GM12801 (cell line): ENCODE results near the gene CST5.

Source experiments
- TF ChIP-seq, protein P1 (sequence below): IDR thresholded peaks from one replicate; pipeline ENCODE4 v1.5.1; 2011; ENCODE audit warnings: control low read depth; ENCODE audit not compliant: insufficient read length; ENCODE audit errors: extremely low read depth

CST5 gene

DNA sequence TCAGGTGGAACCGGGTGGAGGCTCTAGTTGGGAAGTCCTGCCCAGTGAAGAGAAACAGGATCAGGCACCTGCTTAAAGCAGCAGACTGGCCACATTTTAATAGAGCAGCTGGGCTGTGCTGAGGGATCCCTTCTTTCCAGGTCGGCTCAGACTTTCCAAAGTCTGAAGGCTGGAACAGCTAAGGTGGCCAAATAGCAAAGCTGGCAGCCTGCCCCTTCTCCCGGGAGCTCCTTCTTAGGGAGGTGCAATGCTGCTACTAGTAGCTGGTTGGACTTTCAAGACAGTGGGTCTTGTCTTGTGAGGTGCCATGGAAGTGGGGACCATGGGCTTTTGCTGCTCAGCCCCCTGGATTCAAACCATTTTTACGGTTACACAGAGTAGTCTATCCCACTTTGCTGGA, 30.7 kb upstream of the CST5 start:
- TF ChIP-seq, protein P1, sequence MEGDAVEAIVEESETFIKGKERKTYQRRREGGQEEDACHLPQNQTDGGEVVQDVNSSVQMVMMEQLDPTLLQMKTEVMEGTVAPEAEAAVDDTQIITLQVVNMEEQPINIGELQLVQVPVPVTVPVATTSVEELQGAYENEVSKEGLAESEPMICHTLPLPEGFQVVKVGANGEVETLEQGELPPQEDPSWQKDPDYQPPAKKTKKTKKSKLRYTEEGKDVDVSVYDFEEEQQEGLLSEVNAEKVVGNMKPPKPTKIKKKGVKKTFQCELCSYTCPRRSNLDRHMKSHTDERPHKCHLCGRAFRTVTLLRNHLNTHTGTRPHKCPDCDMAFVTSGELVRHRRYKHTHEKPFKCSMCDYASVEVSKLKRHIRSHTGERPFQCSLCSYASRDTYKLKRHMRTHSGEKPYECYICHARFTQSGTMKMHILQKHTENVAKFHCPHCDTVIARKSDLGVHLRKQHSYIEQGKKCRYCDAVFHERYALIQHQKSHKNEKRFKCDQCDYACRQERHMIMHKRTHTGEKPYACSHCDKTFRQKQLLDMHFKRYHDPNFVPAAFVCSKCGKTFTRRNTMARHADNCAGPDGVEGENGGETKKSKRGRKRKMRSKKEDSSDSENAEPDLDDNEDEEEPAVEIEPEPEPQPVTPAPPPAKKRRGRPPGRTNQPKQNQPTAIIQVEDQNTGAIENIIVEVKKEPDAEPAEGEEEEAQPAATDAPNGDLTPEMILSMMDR: no peak

DNA sequence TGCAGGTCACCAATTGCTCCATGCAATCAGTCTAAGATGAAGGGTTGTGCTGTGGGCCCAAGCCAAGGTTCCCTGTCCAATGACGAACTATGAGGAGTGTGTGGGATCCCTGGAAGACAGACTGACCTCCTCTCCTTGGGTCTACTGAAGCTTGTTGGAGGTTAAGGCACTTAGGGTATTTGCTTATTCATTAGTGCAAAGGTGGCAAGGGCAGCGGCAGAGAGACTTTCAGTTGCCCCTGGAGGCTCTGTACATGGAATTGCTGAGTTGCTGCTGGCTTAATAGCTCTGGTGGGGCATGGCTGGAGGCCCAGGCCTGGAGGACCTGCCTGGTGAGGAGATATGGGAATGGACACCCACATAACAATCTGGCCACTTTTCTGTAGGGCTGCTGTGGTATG, 29.8 kb upstream of the CST5 start:
- TF ChIP-seq, protein P1: no peak

DNA sequence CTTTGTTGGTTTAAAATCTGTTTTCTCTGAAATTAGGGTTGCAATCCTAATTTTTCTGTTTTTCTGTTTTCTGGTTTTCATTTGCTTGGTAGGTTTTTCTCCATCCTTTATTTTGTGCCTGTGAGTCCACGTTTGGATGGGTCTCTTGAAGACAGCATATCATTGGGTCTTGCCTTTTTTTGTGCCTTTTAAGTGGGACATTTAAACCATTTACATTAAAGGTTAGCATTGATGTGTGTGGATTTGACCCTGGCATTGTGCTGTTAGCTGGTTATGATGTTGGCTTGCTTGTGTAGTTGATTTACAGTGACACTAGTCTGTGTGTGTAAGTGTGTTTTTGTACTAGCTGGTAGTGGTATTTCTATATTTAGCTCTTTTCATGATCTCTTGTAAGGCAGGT, 28.0 kb upstream of the CST5 start:
- TF ChIP-seq, protein P1: no peak

DNA sequence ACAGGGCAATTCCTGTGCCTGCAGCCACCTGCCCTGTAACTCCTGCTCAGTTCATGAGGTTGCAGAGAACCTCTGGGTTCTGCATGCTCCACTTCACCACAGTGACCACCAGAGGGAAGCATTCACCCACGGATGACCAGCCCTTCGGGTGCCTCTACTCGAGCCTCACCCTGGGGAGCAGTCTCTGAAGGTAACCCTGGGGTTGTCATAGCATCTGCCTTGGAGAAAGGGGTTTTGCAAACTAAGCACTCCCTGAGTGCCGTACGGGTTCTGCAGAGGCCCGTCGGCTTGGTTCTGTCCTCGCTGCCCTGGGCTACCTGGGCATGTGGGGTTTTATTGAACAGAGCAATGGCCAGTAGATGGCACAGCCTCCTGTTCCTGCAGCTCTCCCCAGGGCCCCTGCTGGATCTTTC, 10.2 kb upstream of the CST5 start:
- TF ChIP-seq, protein P1: no peak

DNA sequence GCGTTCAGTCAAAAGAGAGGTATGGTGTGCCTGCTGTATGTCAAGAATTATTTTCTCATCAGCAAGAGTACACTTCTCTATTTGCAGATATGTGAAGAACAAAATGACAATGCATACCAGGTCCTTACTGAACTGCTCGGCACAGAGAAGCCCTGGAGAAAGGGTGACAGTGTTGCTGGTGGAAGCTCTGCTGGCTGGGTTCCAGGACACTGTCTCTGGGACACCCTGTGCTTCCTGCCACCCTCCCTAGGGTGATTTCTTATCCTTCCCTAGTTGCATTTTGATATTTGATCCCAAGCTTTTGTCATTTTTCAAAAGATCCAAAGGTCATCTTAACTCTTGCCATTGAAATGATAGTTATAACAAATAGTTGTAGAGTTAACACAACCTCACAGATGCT, 8.3 kb upstream of the CST5 start:
- TF ChIP-seq, protein P1: no peak

DNA sequence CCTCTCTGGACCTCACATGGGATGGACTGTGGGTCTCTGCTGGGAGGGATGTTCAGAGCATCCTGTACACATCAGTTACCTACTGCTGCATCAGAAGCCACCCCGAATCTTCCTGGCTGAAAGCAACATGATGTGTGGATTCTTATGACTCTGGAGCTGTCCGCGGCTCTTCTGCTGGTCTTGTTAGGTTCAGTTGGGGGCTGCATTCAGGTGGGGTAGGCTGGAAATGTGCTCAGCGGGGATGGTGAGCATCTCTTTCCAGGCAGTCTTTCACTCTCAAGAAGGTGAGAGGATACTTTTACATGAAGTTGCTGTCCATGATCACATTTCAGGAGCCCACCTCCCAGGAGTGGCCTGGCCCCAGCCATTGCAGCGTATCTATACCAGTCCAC, 5.2 kb upstream of the CST5 start:
- TF ChIP-seq, protein P1: no peak

DNA sequence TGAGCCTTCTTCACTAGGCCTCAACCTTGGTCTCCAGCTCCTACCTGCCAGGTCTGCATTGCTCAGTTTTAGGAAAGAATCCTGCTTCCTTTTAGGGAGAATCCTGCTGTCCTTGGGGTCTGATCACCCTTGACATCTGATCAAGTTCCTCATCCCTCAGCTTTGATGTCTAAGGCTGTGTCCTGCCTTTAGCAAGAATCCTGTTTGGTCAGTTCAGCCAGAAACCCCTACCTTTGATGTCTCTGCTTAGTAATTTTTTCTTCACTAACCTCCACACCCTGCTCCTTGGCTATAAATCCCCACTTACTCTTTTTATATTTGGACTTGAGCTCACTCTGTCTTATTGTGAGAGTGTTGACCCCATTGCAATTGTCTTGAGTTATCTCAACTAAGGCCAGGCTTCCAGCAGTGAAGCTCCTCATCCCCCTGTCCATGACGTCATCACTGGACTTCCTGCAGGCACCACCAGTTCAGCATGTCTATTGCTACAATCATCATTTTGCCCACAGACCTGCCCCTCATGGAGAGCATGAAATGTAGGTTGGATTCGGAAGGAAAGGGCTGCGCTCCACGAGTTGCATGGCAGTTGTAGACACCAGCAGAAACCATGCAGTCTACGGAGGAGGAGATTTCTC, 4.7 kb upstream of the CST5 start:
- TF ChIP-seq, protein P1: no peak
